H1 (cell line): ENCODE results near the gene CNTD1. TPM values are rescaled to one million over a fixed set of nuclear protein-coding genes. Genes with fewer than 3 reads are reported as not detected.

Experiments used
- JUN ChIP-seq: IDR thresholded peaks from 2 replicates; pipeline ENCODE4 v1.6.1; 2011; ENCODE audit warnings: low read depth, mild to moderate bottlenecking, improper control_type of control experiment, low read length
- polyA plus RNA-seq, 7 experiments: library from polyadenylated mRNA; depleted of rRNA in 3 of 7; stranded (reverse) in 5 of 7; unstranded in 2 of 7; fragments of >200 nt in 5 of 7; fragments of 200-250 nt in 2 of 7; gene quantifications; 1 replicate in 5 of 7; 2 replicates in 1 of 7; 4 replicates in 1 of 7; pipeline versions ENCODE4 v1.2.1 to v1.2.3, GENCODE V29; 2011 to 2013; ENCODE audit warnings: missing spikeins in 2 of 7, mixed read lengths in 2 of 7
- total RNA-seq: library from RNA; stranded (reverse); fragmentation: NEBNext Ultra II Directional; extraction: Animal tissue kit (Norgen Biotek cat#: 25700); gene quantifications from 2 replicates; pipeline ENCODE4 v1.2.1, GENCODE V29; 2021

Gene CNTD1
- total and polyA plus RNA-seq, 2 of the 8 experiments (the other 6 are each of a cell fraction or from before 2014, with no cell fraction given): not detected

- no peak for TF ChIP-seq JUN
Measured at GRCh38 chr17:42849031-42849430, 50.4 kb downstream of the CNTD1 start (continued).
